Myometrial cell (primary cell): ENCODE results near the gene RTN4IP1. TPM values are rescaled to one million over a fixed set of nuclear protein-coding genes. Genes with fewer than 3 reads are reported as not detected.

ENCODE experiments used
- total RNA-seq: library from RNA; depleted of rRNA; stranded (reverse); fragments of >200 nt; gene quantifications from 2 replicates; pipeline ENCODE4 v1.2.3, GENCODE V29; 2015

Gene RTN4IP1
- 10.6 and 17.0 TPM in 2 replicates for total RNA-seq

DNA sequence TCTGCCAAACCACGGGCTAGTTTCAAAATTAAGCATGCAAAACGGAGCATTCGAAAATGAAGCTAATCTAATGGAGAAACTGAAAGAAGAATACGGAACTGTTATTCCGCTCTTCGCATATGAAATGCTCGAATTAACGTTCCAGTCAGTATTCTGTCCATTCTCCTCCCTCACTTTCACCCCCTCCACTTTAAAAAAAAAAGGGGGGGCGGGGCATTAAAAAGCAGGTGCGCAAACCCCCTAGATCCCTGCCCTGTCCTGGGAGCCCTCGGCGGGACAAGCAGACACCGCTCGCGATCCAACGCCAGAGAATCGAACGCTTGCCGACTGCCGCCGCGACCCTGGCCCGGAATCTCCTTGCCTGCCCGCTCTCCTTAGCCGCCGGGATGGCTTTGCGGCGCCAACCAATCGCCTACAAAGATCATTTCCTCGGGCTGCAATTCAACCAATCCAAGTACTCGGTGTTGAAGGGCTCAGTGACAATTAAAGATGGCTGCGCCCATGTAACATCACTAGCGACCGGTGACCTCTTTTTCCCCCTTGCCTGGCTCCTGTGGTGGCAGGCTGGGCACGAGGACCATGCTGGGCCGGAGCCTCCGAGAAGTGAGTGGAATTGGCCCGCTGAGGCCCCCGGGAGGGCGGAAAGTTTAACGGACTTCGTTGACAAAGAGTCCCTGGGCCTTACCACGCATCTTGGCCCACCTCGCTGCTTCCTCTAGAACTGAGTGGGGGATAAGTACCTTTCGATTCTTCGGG is at the start of gene RTN4IP1, which contains the start of gene QRSL1:
Gene RTN4IP1 (minus strand): TSS at position 396 of the 756 bp plus-strand sequence. CDS start 477 bp downstream, outside the sequence.
Gene QRSL1 (plus strand): TSS at position 476 of the 756 bp plus-strand sequence. CDS start 104 bp downstream, at position 580.

Other genes with a start within 250 kb of the RTN4IP1 start
- 6.3 and 8.7 TPM in 2 replicates for gene QRSL1, start 80 bp upstream of the RTN4IP1 start, total RNA-seq